Measurements from ENCODE around the gene CUEDC1.
"Not testable (repeated sequence)": the region's sequence is repeated elsewhere in the genome, so short reads cannot be mapped to it uniquely, and the experiment has no call there.

Gene CUEDC1

DNA sequence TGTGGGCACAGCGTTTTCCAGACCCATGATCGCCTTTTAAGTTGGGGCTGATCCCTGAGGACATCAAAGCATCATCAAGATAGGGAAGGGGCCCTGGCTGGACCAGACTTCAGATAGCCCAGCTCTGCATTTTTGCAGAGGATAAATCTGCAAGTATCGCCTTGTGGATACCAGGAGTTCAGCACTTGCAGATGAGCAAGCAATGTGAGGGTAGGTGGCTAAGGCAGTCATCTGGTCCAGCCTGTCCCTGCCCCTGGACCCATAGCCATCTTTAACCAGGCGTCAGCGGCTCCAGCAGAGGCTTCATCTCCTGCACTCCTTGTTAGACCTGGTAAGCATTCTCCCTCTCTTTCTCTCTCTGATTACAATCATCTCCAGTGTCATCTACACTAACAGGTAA is 96.4 kb downstream of the CUEDC1 start:
- no peak for DNase-seq

DNA sequence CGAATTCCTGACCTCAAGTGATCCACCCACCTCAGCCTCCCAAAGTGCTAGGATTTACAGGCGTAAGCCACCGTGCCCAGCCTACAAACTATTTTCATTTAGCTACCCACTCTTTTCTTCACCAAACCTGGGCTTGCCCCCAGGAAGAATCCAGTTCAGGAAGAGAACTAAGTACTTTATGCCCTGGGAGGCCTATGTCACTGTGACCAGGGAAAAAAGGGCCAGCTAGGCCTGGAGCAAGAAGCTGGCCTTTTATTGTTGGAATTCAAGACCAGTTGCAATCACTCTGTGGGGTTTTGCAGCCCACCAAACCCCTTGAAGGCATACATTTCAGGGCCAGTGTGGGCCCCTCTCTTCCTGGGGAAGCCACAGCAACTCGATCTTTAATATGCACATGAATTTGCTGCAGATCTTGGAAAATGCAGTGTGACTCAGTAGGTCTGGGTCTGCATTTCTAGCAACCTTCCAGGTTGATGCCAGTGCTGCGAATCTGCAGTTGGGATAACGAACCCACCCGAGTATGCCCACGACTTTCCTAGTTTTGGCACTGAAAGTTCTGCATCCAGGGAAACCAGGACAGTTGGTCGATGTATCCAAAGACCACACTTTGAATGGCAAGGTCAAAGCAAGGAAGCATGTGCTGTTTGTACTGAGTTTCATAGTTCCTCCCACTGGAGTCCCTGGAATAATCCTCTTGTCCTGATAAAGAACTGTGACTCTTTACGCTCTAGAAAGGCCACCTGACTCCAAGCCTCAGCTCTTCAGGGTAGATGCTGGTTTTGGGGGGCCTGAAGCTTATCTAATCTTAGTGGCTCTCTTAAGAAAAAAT is 98.2 kb downstream of the CUEDC1 start:
- DNase-seq: no peak

DNA sequence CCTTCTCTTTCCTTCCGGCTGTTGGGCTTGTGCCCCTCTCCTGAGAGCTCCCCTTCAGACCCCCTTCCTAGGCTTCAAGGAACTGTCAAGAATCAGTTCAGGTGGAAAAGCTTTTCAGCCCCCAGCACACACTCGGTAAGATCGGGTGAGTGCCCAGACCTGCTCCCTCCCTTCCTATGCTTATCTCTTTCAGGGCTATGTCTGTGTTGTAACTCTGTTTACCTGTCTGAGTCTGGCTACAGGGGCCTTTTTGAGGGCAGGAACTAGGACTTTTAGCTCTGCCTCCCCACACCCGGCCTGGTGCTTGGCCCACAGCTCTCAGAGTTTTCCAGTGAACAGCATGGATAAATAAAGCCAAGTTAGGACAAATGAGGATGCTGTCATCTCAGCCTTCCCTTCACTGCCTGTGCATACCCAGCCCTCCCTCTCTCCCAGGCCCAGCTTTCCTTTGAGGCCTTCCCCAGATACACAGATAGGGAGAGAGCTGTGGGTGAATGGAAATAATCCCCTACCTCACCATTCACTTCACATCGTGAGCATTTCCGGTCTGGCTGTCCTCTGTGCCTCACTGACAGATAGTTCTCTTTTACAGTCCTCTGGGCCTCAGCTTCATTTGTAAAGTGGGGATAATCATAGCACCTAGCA is 99.7 kb downstream of the CUEDC1 start:
- no peak for DNase-seq

DNA sequence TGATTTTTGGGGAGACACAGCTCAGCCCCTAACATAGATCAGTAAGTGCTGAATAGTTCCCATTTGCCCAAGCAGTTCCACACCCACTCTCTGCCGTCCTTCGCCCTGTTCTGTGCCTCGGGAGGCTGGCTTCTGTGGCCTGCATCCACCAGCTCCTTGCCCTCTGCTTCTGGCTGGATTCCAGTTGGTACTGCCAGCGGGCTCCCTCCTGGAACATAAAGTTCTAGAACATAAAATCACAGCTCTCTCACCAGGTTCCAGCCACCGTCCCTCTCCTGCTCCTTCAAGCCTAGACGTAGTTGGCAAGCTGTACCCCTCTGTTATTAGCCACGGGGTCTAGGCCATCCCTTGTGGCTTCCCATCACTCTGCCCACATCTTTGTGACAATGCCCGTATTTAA is 101.5 kb downstream of the CUEDC1 start:
- DNase-seq: no peak

DNA sequence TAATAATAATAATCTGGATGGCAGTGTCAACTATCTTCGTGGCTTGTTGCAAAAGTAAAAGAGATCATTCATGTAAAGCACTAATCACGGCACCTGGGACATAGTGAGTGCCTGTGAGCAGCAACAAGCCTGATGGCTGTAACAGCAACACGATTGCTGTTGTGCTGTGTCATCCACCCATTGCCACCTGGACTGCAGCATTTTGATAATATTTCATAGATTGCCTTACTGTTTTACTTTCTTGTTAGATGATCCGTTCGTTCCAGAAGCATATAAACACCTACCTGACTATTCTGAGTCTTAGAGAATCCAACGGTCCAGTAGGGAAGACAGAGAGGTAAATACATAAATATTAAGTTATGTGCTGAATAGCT is 102.3 kb downstream of the CUEDC1 start:
- no peak for DNase-seq

DNA sequence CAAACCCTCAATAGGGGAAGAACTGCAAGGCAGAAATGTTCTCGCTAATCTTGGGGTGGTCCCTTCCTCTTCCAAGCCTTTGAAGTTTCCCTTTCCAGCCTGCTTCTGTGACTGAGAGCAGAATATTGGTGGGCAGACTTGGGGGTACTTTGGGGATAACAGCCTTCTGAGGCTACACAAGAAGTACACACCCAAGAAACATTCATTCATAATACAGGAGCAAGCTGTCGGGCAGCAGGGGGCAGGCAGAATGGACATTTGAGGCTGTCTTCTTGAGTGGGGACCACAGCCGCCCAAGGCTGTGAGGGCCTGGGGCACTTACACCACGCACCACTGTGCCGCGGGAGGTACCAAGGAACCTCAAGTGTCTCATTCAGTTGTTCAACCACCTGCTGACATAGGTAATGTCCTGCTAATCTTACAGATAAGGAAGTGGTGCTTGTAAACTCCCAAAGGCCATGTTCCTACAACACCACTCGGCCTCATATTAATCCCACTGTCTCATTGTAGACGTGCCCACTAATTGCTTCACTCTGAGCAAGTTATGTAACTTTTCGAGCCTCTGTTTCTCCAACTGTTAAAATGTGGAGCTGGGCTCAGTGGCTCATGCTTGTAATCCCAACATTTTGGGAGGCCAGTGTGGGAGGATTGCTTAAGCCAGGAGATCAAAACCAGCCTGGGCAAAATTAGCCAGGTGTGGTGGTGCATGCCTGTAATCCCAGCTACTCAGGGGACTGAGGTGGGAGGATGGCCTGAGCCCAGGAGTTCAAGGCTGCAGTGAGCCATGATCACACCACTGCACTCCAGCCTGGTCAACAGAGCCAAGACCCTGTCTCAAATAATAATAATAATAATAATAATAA is 102.9 kb downstream of the CUEDC1 start:
- no peak for DNase-seq

DNA sequence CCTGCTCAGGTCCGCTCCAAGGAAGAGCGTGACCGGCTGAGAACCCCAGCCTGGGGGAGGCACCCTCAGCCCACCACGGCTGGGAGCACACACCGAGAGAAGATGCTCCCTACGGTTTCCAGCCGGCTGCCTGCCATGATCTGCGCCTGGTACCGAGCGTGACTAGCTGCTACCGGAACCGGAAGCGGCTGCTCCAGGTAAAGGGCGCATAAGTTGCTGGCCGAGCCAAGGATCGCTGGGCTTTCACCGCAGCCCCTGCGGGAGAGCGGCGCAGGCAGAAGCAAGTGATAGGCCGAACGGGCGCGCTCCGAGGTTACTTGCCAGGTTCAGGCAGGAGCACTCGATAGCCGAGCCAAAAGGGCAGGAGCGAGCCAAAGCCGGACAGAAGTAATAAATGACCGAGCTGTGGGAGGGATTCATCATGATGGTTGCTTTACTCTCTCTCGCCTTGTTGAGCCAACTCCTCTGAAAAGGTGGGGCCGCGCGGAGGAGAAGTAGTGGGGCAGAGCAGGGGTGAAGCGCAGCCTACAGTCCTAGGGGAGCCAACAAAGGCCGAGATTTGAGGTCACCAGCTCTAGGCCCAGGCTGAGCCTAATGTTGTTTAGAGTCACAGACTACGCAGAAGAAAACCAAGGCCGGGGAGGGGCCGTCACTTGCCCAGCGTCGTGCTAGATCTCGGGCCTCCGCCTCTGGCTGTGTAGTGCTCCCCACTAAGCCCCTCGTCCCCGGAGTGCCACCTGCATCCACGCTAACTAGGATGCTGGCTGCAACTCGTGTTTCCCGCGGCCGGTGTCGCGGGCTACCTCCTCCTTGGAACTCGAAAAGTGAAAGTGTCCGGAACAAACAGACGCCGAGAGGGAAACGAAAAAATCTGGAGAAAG is 105.1 kb downstream of the CUEDC1 start, which contains the start of gene MRPS23:
Gene MRPS23 (minus strand): TSS at position 171 of the 881 bp plus-strand sequence. CDS start 34 bp downstream, at position 137.
- DNase-seq: peak; percentile 97

DNA sequence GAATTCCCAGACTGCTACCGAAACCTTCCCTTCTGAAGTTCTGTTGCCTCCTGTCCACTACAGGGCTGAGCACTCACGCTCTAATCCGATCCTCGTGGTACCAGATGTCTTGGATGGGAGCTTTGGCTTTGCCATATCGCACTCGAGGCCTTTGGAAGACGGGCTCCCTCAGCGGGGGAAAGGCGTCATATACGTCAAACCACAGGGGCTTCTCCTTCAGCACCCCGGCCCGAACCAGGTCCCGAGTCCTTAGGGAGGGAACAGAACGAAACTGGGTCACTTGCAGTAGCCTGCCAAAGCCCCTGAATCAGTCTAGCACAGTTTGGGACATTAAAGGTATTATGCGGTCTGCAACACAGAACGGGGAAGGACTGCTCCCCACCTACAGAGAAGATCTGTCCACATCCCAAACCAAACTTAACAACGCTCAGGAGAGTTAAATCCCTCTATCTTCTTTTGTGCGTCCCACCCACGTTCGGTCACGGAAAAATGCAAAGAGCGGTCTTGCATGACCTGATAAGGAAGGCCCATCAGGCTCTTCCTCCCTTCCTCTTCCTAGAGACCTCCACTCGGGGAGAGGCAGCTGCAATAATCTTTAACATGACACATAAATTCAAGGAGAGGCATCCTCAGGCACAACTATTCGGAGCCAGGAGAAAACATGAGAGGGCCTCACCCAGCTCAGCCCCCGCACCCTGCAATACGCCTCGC is 105.9 kb downstream of the CUEDC1 start:
- DNase-seq: no peak

DNA sequence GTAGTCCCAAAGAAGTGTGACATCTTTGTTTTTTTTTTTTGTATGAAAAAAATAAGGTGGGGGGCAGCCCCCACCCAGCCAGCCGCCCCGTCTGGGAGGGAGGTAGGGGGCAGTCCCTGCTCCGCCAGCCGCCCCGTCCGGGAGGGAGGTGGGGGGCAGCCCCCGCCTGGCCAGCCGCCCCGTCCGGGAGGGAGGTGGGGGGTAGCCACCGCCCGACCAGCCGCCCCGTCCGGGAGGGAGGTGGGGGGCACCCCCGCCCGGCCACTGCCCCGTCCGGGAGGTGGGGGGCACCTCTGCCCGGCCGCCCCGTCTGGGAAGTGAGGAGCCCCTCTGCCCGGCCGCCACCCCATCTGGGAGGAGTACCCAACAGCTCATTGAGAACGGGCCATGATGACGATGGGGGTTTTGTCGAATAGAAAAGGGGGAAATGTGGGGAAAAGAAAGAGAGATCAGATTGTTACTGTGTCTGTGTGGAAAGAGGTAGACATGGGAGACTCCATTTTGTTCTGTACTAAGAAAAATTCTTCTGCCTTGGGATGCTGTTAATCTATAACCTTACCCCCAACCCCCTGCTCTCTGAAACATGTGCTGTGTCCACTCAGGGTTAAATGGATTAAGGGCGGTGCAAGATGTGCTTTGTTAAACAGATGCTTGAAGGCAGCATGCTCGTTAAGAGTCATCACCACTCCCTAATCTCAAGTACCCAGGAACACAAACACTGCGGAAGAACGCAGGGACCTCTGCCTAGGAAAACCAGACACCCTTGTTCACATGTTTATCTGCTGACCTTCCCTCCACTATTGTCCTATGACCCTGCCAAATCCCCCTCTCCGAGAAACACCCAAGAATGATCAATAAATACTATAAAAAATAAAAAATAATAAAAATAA is 108.9 kb downstream of the CUEDC1 start:
- DNase-seq: not testable (repeated sequence)

DNA sequence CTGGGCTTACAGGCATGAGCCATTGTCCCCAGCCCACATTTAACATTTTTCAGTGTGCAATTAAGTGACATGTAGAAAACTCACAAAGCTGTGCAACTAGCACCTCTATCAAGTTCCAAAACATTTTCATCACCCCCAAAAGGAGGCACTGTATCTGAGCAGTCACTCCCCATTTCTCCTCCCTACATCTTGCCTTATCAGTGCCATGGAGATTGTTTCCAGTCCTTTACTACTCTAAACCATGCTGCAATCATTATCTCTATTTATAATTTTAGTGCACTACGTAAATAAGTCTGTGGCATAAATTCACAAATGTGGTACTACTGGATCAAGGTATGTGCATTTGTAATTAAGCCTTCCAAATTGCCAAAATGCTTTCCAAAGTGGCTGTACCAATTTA is 112.9 kb downstream of the CUEDC1 start:
- no peak for DNase-seq

DNA sequence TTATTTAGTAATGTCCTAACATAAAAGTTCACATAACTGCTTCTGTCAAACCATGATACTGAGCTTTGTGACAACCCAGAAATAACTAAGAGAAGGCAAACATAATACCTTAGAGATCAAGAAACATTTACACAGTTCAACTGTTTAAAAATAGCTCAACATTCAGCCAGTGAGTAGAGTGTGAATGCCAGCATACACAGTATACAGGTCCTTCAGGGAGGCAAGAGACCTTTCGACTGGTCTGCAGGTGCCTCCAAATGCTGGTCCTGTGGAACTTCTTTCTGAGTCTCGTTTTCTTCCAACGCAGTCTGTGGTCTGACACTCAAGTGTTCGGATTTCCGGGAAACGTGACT is 115.7 kb downstream of the CUEDC1 start:
- no peak for DNase-seq

DNA sequence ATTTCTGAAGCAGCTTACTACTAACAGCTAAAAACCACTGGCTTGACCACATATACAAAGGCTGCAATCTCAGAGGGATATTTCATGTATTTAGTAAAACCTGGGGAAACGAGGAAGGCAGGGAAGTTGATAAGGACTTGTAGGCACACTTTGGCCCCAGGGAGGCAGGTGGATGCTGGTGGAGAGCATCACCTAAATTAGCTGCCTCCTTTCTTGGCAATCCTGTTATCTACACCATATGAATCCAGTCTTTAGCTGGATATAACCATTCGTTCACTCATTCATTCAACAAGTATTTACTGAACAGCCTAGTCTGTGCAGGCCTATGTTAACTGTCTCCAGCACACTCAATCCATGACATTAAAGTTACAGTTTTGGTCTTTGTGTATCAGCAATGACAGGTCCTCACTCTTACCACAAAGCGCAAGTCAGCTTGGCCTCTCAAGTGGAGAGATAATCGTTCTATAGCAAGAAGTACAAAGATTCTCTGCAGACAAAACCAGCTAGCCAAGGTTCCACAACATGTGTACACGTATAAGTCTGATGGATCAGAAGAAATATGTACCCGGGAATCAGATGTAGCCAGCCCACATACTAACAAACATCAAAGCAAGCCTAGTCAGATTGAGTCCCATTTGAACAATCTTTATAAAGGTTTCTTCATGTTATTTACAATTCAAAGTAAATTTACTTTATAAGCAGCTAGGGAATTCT is 116.2 kb downstream of the CUEDC1 start:
- no peak for DNase-seq

DNA sequence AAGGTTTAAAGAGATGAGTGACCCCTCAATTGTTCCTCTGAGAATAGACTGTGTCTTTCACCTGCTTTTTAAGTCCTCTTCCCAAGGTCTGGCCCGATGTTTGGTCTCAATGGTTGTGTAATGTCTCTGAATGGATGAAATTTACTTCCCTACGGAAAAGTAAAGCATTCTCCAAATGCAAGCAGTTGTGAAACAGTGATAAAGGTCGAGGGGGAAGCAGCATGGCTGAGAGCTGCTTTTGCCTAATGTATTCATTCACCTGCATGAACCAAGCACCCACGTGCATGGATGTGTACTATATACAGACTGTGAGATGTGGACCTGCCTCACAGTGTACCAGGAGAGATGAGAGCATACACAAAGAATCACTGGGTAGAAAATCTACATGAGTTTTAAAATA is 116.8 kb downstream of the CUEDC1 start:
- no peak for DNase-seq

DNA sequence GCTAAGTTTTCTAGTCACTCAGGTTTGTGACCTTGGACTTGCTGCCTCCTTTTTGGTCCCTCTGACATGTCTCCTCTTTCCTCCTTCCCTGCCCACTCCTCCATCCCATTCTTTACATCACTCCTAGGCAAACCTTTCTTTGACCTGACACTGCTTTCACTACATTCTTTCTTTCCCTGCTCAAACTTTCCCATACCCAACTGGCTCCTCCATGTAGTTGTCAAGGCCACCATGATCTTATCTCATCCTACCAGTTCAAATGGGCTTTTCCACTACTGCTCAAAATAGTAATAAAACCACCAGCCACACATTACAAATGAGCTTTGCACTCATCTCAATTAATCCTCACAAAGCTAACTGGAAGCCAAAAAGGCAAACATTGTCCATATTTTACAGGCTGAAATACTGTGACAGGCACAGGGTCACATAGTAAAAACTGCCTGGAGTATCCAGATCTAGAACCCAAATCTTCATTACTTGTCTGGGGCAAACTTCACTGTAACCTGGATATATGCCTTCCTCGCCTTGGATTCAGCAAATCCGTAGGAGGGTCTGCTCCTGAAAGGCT is 119.8 kb downstream of the CUEDC1 start:
- no peak for DNase-seq

DNA sequence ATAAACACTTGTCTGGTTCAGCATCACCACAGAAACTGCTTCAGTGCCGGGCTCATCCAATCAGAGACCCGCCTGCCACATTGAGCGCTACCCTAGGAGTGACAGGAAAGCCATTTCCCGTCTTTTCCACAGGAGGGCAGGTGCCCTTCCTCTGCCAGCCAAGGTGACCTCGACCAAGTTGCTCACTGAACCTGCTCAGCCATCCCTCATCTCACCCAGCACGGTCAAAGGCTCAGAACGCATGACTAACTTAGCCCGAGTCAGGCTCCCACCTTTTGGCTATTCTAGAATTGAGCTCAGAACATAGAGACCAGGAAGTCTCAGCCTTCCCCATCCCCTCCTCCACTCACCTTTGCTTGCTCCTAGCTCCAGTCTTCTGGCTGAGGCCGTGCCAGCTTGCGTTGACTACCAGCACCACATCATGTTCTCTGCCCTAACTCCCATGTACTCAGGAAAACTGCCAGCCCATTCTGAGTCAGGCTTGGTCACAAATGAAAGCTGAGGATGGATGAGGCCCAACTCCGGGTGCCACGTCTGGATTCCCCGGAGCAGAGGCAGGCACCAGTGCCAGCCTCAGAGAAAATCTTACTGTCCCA is 121.0 kb downstream of the CUEDC1 start:
- DNase-seq: no peak

DNA sequence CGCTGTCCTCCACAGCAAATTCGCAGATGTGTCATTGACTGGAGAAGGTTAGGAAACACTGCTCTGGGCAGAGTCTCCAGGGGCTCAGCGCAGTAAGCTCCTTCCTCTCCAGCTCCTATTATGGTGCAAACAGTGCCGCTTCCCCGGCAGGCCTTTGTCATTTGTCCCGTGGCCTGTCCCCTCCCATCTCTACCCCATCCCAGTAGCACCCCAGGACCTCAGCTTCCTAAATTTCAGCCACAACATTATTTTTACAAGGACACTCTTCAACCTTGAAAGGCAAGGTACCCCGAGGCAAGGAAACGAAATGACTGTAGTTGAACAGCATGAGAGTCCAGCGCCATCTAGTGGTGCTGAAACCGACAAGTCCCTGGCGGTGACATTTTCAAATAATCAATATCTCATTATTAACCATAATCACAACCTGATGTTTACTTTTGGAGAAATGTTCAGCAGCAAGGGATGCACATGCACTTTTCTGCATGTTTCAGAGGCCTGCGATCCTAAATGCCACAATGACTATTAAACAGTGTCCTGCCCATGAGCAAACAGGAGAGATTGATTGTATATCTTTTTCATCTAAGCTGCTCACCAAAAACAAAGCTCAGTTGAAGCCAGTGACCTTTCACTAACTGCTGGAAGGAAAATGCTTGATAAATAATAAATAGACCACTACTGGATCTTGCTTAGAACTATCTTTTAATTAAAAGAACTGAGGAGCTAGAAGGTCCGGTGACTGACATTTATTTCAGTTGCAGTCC is 121.9 kb downstream of the CUEDC1 start:
- DNase-seq: peak; percentile 60 to 68

DNA sequence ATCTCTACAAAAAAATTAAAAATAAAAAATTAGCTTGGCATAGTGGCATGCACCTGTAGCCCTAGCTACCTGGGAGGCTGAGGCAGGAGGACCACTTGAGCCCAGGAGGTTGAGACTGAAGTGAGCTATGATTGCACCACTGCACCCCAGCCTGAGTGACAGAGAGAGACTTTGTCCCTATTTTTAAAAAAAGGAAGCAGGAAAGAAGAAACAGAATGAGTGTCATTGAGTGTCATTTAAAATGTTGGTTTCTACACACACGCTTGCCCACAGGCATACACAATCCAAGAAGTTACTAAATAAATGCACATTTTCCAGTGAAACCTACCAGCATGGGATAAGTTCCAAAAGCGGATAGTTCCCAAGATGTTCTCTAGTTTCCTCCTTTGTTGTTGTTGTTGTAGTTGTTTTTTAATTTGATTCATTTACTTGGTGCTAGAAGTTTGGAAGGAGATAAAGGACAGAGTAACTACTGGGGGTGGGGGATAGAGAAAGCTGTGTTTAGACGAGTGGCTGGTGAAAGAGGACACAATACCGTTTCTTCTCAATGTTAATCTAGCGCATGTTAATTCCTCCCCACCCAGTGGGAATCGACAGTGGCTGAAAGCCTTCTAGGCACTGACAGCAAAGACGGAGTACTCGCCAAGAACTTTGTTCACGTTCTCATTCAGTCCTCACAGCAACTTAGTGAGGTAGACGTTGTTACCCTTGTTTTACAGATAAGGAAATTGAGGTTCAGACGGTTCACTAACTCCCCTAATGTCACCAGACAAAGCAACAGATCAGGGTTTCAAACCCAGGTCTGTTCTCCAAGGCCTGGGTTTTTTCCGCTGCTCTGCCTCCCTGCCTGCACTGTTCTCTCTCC is 122.7 kb downstream of the CUEDC1 start:
- no peak for DNase-seq

DNA sequence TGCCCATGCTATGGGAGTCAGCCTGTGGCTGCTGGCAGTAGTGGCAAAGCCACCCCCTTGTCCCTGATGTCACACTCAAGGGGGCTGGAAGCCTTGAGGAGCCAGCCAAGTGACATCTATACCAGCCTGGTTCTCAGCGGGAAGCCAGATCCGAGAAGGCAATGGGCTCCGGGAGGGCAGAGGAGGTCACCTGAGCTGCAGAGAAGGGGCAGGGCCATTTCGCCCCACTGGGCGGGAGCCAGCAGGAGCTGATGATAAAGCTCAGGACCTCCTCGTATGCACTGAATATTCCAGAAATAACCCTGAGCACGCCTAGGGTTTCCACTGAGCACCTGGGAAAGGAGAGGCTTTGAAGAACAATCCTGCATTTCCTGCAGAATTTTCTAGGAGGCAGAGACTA is 124.3 kb downstream of the CUEDC1 start:
- DNase-seq: no peak
